Activated naive CD4-positive, alpha-beta T cell treated with anti-CD3 and anti-CD28 coated beads, Interleukin-2, amount 50 U/mL, for 72 hours (primary cell): ENCODE measurements around the gene CHRM5. TPM values are rescaled to one million over a fixed set of nuclear protein-coding genes. Genes with fewer than 3 reads are reported as not detected.
A peak's percentile ranks its signal among the peaks of the same experiment; 100 is the strongest.

Experiments used
- ATAC-seq, 2 donors: fragments of 150-1000 bp; cut with Tn5 transposase; 2 replicates each; pipeline ENCODE4 v1.10.0; 2021; ENCODE audit warnings: mild to moderate bottlenecking in 2 of 2, moderate library complexity in 2 of 2
- DNase-seq, 2 donors: peaks; one replicate each; pipeline ENCODE4 v3.0.0; 2021 to 2022; ENCODE audit warnings: low spot score in 2 of 2
- H3K27ac Mint-ChIP-seq, 2 donors: one replicate each; pipeline ENCODE4 v1.8.0; 2022; ENCODE audit warnings: mild to moderate bottlenecking in 2 of 2, mixed read lengths in 2 of 2
- H3K36me3 Mint-ChIP-seq, 2 donors: one replicate each; pipeline ENCODE4 v1.8.0; 2022; ENCODE audit warnings: mixed read lengths in 2 of 2
- H3K9me3 Mint-ChIP-seq, 2 donors: one replicate each; pipeline ENCODE4 v1.8.0; 2022; ENCODE audit warnings: mixed read lengths in 2 of 2
- total RNA-seq, 2 donors: library from RNA; stranded (reverse); gene quantifications; one replicate each; pipeline ENCODE4 v1.2.3, GENCODE V29; 2022

The CHRM5 gene
- total RNA-seq, result not detected

- H3K27ac Mint-ChIP-seq, result no peak within 1 kb of the TSS
- no peaks in the 10 kb centered on the region for H3K36me3 Mint-ChIP-seq
- no peak for ATAC-seq
- DNase-seq, result no peak
- H3K9me3 Mint-ChIP-seq, result no peaks in the 10 kb centered on the region
These were observed at the start of gene CHRM5 for GRCh38 chr15:33968224-33968623. Gene CHRM5 (plus strand): TSS chr15:33968497. CDS start chr15:34062718, 94,221 bp downstream.

GRCh38 chr15:33923446-33923845 lies 44.9 kb upstream of the CHRM5 start:
- ATAC-seq, result no peak
- H3K9me3 Mint-ChIP-seq, result no peaks in the 10 kb centered on the region
- H3K36me3 Mint-ChIP-seq, result no peaks in the 10 kb centered on the region
- no peak overlapping the region for H3K27ac Mint-ChIP-seq
- DNase-seq, result no peak

- no peaks in the 10 kb centered on the region for H3K9me3 Mint-ChIP-seq
- no peak for DNase-seq
- no peaks in the 10 kb centered on the region for H3K36me3 Mint-ChIP-seq
- H3K27ac Mint-ChIP-seq, result peak overlapping the region in 1 of 2 donors; percentile 10
- ATAC-seq, result no peak
These were observed 42.0 kb upstream of the CHRM5 start for GRCh38 chr15:33926260-33926659.

GRCh38 chr15:33932734-33933133 lies 35.6 kb upstream of the CHRM5 start:
- no peak for DNase-seq
- H3K27ac Mint-ChIP-seq, result no peak overlapping the region
- no peaks in the 10 kb centered on the region for H3K36me3 Mint-ChIP-seq
- H3K9me3 Mint-ChIP-seq, result no peaks in the 10 kb centered on the region
- ATAC-seq, result no peak

- Mint-ChIP-seq H3K36me3 (no peaks in the 10 kb centered on the region), H3K27ac (no peak overlapping the region), H3K9me3 (no peaks in the 10 kb centered on the region)
- ATAC-seq (no peak), DNase-seq (no peak)
These were observed 33.9 kb upstream of the CHRM5 start for GRCh38 chr15:33934396-33934795.

GRCh38 chr15:33934921-33935320 lies 33.4 kb upstream of the CHRM5 start:
- ATAC-seq (no peak), DNase-seq (no peak)
- H3K36me3 Mint-ChIP-seq, result no peaks in the 10 kb centered on the region
- H3K9me3 Mint-ChIP-seq, result no peaks in the 10 kb centered on the region
- H3K27ac Mint-ChIP-seq, result no peak overlapping the region

- no peaks in the 10 kb centered on the region for H3K9me3 Mint-ChIP-seq
- no peak for DNase-seq
- H3K27ac Mint-ChIP-seq, result no peak overlapping the region
- peaks cover 0 to 5% of the 10 kb centered on the region in 2 donors for H3K36me3 Mint-ChIP-seq
- no peak for ATAC-seq
These were observed 26.8 kb upstream of the CHRM5 start for GRCh38 chr15:33941279-33942063.

- no peak for ATAC-seq
- DNase-seq, result no peak
- peaks cover 0 to 5% of the 10 kb centered on the region in 2 donors for H3K36me3 Mint-ChIP-seq
- peak overlapping the region in 1 of 2 donors; percentile 30 for H3K27ac Mint-ChIP-seq
- no peaks in the 10 kb centered on the region for H3K9me3 Mint-ChIP-seq
These were observed 22.1 kb upstream of the CHRM5 start for GRCh38 chr15:33946152-33946551.

- no peak overlapping the region for H3K27ac Mint-ChIP-seq
- DNase-seq (no peak), ATAC-seq (no peak)
- H3K36me3 Mint-ChIP-seq, result no peaks in the 10 kb centered on the region
- no peaks in the 10 kb centered on the region for H3K9me3 Mint-ChIP-seq
These were observed 12.4 kb upstream of the CHRM5 start for GRCh38 chr15:33955945-33956344.

GRCh38 chr15:33956397-33956796 lies 11.9 kb upstream of the CHRM5 start:
- no peaks in the 10 kb centered on the region for H3K36me3 Mint-ChIP-seq
- ATAC-seq (no peak), DNase-seq (no peak)
- no peaks in the 10 kb centered on the region for H3K9me3 Mint-ChIP-seq
- H3K27ac Mint-ChIP-seq, result no peak overlapping the region

- Mint-ChIP-seq H3K9me3 (no peaks in the 10 kb centered on the region), H3K27ac (peak overlapping the region in 1 of 2 donors; percentile 19), H3K36me3 (no peaks in the 10 kb centered on the region)
- ATAC-seq (no peak), DNase-seq (no peak)
These were observed 8.3 kb upstream of the CHRM5 start for GRCh38 chr15:33959844-33960548.

- Mint-ChIP-seq H3K27ac (no peak overlapping the region), H3K9me3 (no peaks in the 10 kb centered on the region), H3K36me3 (no peaks in the 10 kb centered on the region)
- DNase-seq (no peak), ATAC-seq (no peak)
These were observed 7.8 kb upstream of the CHRM5 start for GRCh38 chr15:33960549-33960935.

- no peak for ATAC-seq
- no peak for DNase-seq
- Mint-ChIP-seq H3K36me3 (no peaks in the 10 kb centered on the region), H3K27ac (peak overlapping the region in 1 of 2 donors; percentile 23), H3K9me3 (no peaks in the 10 kb centered on the region)
These were observed 4.2 kb upstream of the CHRM5 start for GRCh38 chr15:33963831-33964664.

GRCh38 chr15:33964665-33965040 lies 3.6 kb upstream of the CHRM5 start:
- Mint-ChIP-seq H3K36me3 (no peaks in the 10 kb centered on the region), H3K9me3 (no peaks in the 10 kb centered on the region)
- no peak for DNase-seq

GRCh38 chr15:33968821-33969220 lies 524 bp downstream of the CHRM5 start:
- H3K9me3 Mint-ChIP-seq, result no peaks in the 10 kb centered on the region
- DNase-seq, result no peak
- no peaks in the 10 kb centered on the region for H3K36me3 Mint-ChIP-seq
- no peak overlapping the region for H3K27ac Mint-ChIP-seq
- ATAC-seq, result no peak

More at GRCh38 chr15:33964665-33965040, 3.6 kb upstream of the CHRM5 start:
- H3K27ac Mint-ChIP-seq, result peak overlapping the region in 1 of 2 donors; percentile 23
- ATAC-seq, result no peak

GRCh38 chr15:33971811-33972210 lies 3.5 kb downstream of the CHRM5 start:
- DNase-seq (no peak), ATAC-seq (no peak)
- no peaks in the 10 kb centered on the region for H3K36me3 Mint-ChIP-seq
- no peak overlapping the region for H3K27ac Mint-ChIP-seq
- no peaks in the 10 kb centered on the region for H3K9me3 Mint-ChIP-seq

- Mint-ChIP-seq H3K9me3 (no peaks in the 10 kb centered on the region), H3K36me3 (no peaks in the 10 kb centered on the region), H3K27ac (no peak overlapping the region)
- ATAC-seq (no peak), DNase-seq (no peak)
These were observed 6.8 kb downstream of the CHRM5 start for GRCh38 chr15:33975022-33975565.
